Stomach (tissue), 4 donors: ENCODE data around the gene ALX3.

ENCODE experiments used
- CTCF ChIP-seq, 7 experiments: fragments of 450-650 bp in 4 of 7; fragments of 200-600 bp in 3 of 7; sonication (generic) in 3 of 7; IDR thresholded peaks; one replicate each; pipeline ENCODE4 v1.5.1; 2016 to 2019; ENCODE audit warnings: antibody characterized with exemption in 7 of 7, control low read depth in 2 of 7, mild to moderate bottlenecking in 1 of 7
- EP300 ChIP-seq: sonication (generic); formaldehyde crosslinking; IDR thresholded peaks from one replicate; pipeline ENCODE4 v1.6.1; 2017; ENCODE audit warnings: antibody characterized with exemption
- POLR2AphosphoS5 ChIP-seq, 3 donors: sonication (generic); formaldehyde crosslinking; IDR thresholded peaks; one replicate each; pipeline ENCODE4 v1.6.1; 2016; ENCODE audit warnings: antibody characterized with exemption in 3 of 3

- TF ChIP-seq CTCF (IDR thresholded peaks at IDR 0.05) (no peak), EP300 (no peak), POLR2AphosphoS5 (IDR thresholded peaks at IDR 0.05) (no peak)
These were observed 48.3 kb upstream of the ALX3 start for GRCh38 chr1:110118636-110119396.
